Mammary epithelial cell (primary cell): ENCODE measurements around the gene DST.

Source experiments
- CTCF ChIP-seq, 2 donors: IDR thresholded peaks in 1 of 2; conservative IDR thresholded peaks in 1 of 2; 2 replicates each; pipeline ENCODE4 v1.5.1; 2011 to 2012; ENCODE audit warnings: inconsistent platforms in 2 of 2, low read length in 2 of 2, mild to moderate bottlenecking in 2 of 2, control low read depth in 1 of 2, low read depth in 1 of 2; ENCODE audit not compliant: insufficient read depth in 1 of 2; ENCODE audit errors: extremely low read depth in 1 of 2
- EZH2 ChIP-seq: IDR thresholded peaks from 2 replicates; pipeline ENCODE4 v1.6.1; 2012; ENCODE audit warnings: low read length, inconsistent platforms, borderline replicate concordance

DNA sequence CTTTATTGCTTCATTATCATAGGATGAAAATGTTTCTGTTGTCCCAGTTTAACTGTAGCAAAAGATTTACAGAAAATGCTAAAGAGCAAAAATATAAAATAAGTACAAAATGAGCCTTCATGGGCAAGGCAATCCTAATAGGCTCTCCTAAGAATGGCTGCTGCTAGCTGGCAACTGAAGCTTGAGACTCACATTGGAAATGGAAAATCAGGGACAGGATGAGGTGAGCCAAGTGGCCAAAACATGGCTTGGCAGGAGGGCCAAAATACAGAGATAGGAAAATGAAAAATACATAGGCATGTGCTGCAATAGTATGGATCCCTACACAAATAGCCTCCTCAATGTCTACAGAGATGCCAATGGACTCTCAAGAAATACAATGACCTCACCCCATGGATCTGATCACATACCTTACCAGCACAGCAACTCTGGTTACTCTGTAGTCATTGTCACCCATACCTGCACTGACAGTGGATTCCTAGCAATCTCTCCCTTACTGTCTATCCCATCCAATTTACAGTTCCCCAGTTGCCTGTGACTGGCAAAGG lies 105.4 kb downstream of the DST start:
- TF ChIP-seq CTCF (conservative IDR thresholded peaks at IDR 0.05 in 1 of 2, IDR thresholded peaks at IDR 0.05 in 1 of 2; ENCODE audit: extremely low read depth in 1 of 2, insufficient read depth in 1 of 2, low read depth in 1 of 2, low read length in 2 of 2) = no peak
- no peak for TF ChIP-seq EZH2
